MM.1S (cell line): ENCODE data around the gene CLMN.

ENCODE experiments used
- CTCF ChIP-seq: fragments of 300-600 bp; sonication (generic); IDR thresholded peaks from 2 replicates; pipeline ENCODE4 v1.5.1; 2016; ENCODE audit warnings: antibody characterized with exemption, low read length, mixed read lengths
- EZH2 ChIP-seq: fragments of 300-600 bp; sonication (generic); optimal IDR thresholded peaks from 2 replicates; pipeline ENCODE3; 2017; ENCODE audit warnings: low read depth, mild to moderate bottlenecking, antibody characterized with exemption, low read length, mixed read lengths
- EZH2phosphoT487 ChIP-seq: fragments of 300-600 bp; sonication (generic); IDR thresholded peaks from 2 replicates; pipeline ENCODE4 v1.6.1; 2018; ENCODE audit warnings: antibody characterized with exemption, low read length

GRCh38 chr14:95155045-95155444 is 164.7 kb downstream of the CLMN start:
- TF ChIP-seq CTCF (no peak), EZH2phosphoT487 (no peak), EZH2 (no peak)
